GM12872 (cell line): ENCODE measurements around the gene MTOR.
A peak's percentile ranks its signal among the peaks of the same experiment; 100 is the strongest.

Experiments used
- CTCF ChIP-seq: IDR thresholded peaks from 3 replicates; pipeline ENCODE4 v1.5.1; 2011; ENCODE audit warnings: low read depth, mild to moderate bottlenecking, low read length, moderate library complexity; ENCODE audit not compliant: insufficient read depth

MTOR gene

GRCh38 chr1:11078631-11079030 lies 183.7 kb downstream of the MTOR start:
- TF ChIP-seq CTCF = no peak

GRCh38 chr1:11072216-11072917 lies 190.0 kb downstream of the MTOR start:
- peak; percentile 19; the same call in 1 of the 3 replicates for TF ChIP-seq CTCF

DNA sequence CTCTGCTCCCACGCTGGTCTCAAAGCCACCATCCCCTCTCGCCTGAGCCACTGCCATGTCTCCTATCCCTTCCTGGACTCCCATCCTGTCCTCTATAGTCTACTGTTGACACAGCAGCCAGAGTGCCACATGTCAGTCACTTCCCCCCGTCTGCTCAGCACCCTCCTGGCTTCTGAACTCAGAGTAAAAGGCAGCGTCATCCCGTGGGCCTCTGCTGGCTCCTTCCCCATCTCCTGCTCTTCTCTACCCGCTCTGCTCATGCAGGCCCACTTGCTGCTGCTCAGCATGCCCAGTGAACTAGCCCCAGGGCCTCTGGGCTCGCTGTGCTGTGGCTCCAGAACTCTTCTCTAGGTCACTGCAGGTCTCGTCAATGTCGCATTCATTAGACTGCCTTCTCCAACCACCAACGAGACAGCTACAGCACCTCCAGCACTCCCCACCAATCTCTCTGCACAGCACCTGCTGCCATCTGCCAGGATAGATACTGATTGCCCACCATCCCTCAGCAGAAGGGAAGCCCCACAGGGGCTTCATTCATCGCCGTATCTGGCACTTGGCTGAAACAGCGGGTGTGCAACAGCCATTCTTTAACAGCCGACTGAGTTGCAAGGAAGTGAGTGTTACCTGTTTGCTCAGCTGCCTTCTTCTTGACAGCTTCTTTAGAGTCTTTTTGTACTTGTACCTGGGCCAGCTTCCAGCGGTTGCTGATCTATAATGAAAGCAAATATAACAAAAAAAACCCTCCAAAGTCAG lies 190.7 kb downstream of the MTOR start:
- no peak for TF ChIP-seq CTCF

DNA sequence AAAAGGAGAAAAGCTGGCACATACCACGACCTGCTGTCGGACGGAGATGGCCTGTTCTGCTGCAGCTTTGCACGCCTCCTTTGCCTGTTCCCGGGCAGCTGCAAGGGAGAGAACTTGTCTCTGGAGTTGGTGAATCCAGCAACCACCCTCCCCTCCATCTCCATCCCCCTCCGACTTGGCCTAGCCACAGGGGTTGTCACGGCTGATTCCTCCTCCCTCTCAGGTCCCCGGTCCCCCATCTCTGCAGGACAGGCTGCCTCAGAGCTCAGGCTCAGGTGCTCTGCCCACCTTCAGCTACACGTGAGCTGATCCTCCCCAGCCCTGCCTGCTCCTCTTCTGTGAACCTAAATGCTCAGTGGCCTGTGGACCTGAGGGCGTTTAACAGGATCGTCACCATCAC lies 191.5 kb downstream of the MTOR start:
- TF ChIP-seq CTCF = no peak

DNA sequence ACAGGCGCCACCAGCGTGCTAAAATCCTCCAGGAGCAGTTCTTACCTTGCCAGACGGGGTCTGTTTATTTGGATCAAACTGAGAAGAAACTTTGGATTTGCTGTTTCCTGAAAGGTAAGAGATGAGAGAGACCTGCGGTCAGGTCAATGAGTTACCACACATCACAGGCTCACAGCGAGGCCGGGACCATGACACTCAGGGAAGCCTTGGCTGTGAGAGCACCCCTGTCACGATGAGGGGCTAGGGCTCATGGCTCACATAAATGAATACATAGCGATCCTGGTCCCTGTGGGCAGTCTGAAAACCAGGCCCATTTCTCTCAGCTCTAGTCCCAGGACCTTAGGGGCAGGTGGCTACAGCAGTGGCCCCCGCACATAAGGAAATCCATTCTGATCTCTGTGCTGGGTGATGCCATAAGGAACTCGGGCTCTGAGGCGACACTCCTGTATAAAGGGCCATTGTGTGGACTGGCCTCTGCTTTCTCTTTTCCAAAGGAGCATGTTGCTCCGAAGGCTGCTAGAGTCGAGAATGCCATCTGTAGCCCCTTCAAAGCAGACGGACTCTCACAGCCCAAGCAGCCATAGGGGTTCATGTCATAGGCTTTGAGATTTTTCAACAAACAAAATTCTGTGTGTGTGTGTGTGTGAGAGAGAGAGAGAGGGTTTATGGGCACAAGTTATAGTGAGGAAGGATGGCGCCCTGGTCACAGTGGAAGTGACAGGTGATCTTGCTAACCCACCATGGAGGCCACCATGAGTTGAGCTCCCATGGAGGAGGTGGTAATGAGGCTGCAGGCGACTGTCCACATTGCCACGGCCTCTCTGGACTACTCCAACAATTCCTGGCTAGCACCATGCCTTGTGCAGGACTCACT lies 193.5 kb downstream of the MTOR start:
- no peak for TF ChIP-seq CTCF

DNA sequence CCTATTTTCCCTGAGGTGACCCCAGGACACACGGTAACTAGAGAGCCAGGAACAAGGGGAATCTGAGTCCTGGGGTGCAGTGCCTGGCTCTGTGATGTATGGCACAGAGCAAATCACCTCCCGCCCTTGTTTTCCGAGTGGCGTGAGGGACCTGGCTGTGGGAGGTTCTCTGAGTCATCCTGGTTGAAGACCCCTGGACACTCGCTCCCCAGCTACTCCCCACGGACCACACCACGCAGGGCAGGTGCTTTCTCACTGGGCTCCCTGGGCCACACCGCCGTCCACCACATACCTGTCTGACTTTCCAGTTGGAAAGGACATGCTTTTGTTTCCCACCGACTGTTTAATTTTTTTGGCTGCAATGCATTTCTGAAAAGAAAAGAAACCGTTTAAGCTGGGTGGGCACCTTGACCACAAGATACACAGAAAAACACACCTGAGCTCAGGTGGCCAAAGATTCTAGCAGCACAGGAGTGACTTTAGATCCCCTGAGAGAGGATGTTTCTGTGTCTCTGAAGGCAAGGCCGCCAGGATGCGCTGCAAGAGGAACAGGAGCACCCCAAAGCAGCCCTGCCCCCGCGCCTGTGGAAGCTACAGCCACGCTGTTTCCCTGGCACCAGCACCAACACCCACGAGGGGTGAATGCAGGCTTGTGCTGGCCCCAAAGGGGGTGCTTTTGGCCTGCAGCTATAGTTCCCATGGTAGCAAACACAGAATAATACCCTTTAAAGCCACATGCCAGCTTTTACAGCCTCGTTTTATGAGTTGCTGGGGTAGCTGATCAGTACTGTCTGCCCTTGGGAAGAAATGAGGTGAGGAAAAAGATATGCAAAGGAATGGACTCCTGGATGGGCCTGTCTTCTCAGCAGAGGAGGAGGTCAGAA lies 194.4 kb downstream of the MTOR start:
- no peak for TF ChIP-seq CTCF

DNA sequence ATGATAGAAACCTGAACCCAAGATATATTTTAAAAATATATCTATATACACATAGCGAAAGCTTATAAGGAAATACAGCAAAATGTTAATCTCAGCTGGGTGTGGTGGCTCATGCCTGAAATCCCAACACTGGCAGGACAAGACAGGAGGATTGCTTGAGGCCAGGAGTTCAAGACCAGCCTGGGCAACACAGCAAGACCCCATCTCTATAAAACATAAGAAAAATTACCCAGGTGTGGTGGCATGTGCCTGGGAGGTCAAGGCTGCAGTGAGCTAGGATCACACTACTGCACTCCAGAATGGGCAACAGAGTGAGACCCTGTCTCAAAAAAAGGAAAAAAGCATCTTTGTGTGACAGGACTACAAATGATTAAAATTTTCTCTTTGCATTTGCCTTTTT lies 196.6 kb downstream of the MTOR start:
- no peak for TF ChIP-seq CTCF
